NCI-H1417 (cell line): ENCODE data around the gene ISG15.

Experiments used
- DNase-seq, 3 experiments: peaks; one replicate each; lab custom pipeline; 2025; lab: John Stamatoyannopoulos, UW

Gene ISG15

DNA sequence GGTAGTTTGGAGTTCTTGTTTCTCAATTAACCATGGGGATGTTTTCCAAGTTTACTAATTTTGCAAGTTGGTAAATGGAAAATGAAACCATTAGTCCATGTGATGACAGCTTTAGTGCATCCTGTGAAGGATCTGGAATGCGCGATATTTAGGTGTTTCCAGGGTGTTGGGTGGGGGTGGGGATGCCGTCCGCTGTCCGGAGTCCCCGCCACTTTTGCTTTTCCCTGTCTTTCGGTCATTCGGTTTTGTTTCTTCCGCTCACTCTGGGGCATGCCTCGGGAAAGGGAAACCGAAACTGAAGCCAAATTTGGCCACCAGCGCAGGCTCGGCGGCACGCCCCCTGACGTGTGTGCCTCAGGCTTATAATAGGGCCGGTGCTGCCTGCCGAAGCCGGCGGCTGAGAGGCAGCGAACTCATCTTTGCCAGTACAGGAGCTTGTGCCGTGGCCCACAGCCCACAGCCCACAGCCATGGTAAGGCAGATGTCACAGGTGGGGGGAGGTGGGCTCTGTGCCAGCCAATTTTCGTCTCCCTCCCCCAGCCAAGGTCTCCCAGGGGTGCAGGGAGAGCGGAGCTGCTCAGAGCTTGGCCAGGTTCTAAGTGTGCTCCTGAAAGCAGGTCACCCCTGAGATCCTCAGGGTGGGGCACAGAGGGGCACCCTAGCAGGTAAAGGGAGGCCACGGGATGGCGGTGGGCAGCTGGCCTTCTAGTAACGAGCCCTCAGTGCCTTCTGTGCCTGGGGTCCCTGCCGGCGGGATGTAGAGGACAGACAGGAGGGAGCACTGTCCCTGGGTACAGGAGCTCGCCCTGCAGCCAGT lies at the start of gene ISG15:
ISG15 (plus strand) TSS at position 393 of the 817 bp plus-strand sequence; CDS start at position 470, 77 bp downstream.
- DNase-seq = peak; percentile 76 to 81 (median 76)

DNA sequence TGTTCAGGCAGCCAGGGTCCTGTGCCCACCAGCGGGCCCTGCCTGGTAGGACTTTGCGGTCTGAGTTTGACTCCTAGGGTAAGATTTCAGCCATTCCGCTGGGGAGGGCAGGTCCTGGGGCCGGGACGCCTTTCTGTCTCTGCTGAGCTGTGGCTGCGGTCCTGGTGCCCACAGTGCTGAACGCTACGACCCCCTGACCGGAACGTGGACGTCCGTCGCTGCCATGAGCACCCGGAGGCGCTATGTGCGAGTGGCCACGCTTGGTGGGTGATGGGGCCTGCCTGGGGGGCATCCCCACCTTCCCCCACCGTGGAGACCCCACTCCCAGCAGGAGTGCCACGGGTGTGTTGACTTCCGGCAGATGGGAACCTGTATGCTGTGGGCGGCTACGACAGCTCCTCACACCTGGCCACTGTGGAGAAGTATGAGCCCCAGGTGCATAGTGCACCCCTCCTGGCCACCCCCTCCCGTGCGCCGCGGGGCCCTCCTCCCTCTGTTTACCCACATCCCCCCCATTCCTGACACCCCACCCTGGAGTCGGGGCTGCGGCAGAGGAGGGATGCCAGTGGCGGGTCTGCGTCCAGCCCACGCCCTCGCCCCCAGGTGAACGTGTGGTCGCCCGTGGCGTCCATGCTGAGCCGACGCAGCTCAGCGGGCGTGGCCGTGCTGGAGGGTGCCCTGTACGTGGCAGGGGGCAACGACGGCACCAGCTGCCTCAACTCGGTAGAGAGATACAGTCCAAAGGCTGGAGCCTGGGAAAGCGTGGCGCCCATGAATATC lies 49.4 kb upstream of the ISG15 start:
- no peak for DNase-seq

DNA sequence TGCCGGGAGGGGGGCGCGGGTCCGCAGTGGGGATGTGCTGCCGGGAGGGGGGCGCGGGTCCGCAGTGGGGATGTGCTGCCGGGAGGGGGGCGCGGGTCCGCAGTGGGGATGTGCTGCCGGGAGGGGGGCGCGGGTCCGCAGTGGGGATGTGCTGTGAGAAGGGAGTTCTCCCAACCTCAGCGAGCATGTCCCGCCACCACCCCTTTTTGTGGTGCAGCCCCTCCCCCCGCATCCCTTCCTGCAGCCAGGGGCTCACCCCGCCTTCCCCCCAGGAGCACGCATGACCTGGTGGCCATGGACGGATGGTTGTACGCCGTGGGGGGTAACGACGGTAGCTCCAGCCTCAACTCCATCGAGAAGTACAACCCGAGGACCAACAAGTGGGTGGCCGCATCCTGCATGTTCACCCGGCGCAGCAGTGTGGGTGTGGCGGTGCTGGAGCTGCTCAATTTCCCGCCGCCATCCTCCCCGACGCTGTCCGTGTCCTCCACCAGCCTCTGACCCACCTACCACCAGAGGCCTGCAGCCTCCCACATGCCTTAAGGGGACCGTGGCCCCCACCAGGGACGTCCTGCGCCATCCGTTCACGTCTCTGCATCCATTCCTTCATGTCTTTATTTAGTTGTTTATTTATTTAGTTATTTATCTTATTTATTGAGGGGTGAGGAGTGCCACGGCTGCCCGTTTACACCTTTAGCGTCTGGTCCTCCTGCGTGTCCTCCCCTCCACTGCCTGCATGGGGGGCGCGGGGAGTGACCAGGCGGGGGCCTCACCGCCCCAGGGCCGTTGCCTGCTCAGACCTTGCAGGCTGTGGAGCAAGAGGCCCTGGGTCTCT lies 48.4 kb upstream of the ISG15 start:
- no peak for DNase-seq

DNA sequence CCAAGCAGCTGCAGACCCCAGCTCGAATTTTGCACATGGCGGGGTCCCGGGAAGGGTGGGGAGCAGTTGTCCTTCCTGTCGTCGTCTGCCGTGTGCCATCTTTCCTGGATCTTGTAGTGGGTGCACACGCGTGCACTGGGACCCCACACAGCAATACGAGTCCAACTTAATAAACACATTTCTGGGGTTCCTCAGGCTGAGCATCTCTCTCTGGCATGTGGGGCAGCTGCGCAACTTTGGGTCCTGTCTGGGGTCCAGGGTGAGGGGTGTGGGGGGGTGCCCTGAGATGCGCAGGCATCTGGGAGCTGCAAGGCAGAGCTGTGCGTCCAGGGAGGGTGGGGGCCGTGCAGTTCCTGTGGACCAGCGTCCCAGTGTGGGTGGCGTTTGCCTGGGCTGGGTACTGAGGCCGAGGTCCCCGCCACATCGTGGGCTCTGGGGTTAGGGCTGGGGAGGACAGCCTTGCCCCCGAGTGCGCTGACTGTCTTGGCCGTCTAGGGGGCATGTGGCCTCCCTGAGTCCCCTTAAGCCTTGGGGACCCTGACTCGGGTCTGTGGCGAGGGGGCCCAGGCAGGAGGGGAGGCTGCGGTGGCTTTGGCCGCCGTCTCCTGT lies 47.7 kb upstream of the ISG15 start:
- DNase-seq = no peak

DNA sequence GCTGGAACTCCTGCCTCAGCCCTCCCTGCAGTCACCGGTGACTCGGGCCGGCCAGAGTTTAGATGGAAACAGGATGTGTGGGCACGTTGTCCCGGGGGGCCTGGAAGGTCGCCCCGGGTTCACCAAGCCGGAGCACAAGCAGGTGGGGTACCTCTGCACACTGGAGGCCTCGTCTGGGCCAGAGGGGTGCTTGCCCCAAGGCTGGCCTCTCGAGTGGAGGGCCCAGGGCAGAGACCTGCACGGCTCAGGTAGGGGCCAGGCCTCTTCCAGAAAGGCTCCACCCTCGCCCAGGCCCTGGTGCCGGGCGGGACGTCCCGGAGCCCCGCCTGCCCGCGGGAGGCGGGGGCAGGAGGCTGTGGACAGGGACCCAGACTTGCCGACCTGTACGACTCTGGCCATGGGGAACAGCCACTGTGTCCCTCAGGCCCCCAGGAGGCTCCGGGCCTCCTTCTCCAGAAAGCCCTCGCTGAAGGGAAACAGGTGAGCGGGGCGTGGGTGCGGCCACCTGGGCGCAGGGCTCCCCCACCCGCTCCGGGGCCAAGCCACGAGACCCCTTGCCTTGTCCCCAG lies 47.1 kb upstream of the ISG15 start, which contains the start of gene PLEKHN1:
PLEKHN1 (plus strand) TSS at position 348 of the 569 bp plus-strand sequence; CDS start at position 398, 50 bp downstream.
- no peak for DNase-seq

DNA sequence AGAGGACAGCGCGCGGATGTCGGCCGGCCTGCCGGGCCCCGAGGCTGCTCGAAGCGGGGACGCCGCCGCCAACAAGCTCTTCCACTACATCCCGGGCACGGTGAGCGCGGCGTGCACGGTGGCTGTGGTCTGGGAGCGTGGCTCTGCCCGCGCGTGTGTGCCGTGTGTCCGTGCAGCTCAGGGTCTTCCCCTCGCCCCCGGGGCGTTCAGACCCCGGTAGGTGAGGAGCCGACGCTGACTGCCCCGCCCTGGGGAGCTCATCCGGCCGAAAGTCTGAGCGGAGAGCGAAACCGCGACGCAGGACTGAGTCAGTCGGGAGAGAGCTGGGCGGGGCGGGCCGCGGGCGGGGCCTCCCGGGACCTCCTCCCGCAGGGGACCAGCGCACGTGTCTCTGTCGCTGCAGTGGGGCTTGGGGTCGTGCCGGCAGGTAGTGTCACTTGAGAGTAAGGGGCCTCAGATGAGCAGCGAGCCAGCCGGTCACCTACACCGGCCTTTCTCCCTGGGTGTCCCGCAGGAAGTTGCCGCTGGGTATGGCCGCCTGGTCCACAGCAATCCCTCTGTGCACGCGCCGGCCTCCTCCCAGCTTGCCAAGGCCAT lies 46.5 kb upstream of the ISG15 start:
- DNase-seq = peak; percentile 26 to 54 (median 31)

DNA sequence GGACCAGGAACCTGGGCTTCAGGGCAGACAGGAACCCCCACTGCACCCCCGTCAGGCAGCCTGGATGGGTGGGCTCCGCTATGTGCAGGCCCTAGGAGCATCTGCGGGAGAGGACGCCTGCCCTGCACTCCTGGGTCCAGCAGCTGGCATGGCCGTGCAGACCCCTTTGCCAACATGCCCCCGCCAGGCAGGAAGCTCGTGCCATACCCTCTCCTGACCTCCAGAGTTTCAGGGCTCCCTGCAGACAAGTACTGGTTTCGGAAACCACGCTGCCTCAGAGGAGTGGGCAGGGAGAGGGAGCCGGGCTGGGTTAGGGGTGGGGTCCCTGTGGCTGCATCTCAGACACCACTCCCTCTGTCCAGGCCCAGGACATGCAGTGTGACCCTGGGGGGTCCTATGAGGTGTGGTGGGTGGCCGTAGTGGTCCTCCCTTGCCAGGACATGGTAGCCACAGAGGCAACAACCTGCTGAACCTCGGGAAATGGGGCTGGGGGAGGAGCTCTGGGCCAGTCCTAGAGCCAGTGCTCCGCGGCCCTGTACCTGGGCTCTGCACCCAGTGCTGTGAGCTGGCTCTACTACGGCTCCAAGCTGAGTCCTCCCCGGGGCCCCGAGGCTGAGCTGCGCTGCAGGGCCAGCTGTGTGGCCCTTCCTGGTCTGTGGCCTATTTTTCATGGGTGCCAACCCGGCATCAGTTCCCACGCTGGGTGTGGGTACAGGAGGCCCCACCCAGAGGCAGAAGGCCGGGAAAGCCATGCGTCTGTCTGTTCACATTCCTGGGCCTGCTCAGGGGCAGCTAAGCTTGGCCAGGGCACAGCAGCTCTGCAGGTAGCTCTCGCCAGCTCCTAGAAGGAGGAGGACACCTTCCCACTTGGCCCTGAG lies 45.6 kb upstream of the ISG15 start:
- no peak for DNase-seq

DNA sequence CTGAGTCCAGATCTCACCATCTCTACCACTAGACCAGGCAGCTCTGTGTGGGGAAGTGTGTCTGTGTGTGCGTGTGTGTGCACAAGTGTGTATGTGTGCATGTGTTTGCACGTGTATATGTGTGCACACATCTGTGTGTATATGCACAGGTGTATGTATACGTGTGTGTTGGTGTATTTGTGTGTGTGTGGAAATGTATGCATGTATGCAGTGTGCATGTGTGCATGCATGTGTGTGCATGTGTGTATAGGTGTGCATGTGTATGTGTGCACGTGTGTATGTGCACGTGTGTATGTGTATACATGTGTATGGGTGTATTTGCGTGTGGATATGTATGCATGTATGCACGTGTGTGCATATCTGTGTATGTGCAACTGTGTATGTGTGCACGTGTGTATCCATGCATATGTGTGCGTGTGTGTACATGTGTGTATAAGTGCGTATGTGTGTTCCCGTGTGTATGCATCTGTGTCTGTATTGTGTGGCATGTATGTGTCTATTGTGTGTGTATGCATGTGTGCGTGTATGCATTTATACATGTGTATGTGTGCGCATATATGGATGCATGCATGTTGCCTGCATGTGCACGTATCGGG lies 43.9 kb upstream of the ISG15 start:
- DNase-seq = no peak

DNA sequence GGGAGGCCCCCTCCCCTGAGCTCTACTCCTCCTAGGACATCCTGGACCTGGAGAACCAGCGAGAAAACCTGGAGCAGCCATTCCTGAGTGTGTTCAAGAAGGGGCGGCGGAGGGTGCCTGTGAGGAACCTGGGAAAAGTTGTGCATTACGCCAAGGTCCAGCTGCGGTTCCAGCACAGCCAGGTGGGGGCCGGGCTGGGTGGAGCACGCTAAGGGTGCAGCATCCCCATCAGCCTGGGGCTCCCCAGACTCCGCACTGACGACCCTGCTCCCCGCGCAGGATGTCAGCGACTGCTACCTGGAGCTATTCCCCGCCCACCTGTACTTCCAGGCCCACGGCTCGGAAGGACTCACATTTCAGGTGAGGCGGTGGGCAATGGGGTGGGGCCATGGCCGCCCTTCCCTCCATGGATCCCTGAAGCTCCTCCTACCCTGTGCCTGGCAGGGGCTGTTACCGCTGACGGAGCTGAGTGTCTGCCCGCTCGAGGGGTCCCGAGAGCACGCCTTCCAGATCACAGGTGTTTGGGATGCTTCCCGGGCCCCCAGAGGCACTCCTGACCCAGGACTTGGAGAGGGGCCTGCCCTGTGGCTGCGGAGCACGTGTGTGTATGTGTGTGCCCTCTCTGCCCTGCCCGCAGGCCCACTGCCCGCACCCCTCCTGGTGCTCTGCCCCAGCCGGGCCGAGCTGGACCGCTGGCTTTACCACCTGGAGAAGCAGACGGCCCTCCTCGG lies 42.9 kb upstream of the ISG15 start:
- no peak for DNase-seq

DNA sequence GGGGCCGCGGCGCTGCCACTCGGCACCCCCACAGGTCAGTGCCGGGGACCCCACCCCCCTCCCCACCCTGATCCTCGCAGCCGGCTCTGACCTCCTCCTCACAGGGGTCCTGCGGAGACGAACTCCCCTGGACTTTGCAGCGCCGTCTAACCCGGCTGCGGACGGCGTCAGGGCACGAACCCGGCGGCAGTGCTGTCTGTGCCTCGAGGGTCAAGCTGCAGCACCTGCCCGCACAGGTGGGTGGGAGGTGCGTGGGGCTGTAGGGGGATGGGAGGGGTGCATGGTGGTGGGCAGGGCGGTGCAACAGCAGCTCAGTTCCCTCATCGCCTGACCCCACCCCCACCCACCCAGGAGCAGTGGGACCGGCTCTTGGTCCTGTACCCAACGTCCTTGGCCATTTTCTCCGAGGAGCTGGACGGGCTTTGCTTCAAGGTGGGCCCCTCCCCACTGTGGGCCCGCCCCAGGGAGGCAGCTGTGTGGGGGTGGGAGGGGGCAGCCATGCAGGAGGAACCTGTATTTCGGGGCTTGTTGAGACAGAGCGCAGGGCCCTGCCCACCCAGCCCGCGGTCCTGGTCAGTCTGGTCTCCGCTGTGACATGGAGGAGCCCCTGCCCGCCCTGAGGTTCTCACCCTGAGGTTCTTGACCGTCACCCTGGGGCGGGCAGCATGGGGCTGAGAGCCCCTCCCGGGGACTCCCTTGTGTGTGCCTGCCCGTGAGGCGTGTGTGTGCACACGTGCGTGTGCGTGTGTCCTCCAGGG lies 42.1 kb upstream of the ISG15 start:
- peak in 1 of 3 experiments; percentile 11 for DNase-seq

DNA sequence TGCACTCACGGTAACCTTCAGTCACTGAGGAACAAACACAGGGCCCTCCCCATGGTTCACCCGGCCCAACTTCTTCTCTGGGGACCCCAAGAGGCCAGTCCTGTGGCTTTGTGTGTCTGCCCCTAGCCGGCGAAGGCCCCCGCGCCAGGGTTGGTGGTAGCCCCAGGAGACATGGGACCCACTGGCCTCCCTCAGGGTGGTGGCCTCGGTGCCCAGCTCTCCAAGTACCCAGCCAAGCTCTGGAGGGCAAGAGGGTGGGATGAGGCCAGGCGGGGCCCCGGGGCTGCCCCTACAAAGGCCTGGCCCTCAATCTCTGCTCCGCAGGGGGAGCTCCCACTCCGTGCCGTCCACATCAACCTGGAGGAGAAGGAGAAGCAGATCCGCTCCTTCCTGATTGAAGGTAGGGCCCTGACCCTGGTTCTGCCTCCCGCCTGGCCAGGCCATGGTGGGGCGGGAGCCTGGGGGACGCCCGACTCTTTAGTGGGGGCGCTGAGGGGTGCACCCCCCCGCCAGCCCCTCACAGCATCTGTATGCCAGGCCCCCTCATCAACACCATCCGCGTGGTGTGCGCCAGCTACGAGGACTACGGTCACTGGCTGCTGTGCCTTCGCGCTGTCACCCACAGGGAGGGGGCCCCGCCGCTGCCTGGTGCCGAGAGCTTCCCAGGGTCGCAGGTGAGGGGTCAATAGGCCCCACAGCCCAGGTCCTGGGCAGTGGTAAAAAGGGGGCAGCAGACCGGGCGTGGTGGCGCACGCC lies 41.4 kb upstream of the ISG15 start:
- DNase-seq = no peak

DNA sequence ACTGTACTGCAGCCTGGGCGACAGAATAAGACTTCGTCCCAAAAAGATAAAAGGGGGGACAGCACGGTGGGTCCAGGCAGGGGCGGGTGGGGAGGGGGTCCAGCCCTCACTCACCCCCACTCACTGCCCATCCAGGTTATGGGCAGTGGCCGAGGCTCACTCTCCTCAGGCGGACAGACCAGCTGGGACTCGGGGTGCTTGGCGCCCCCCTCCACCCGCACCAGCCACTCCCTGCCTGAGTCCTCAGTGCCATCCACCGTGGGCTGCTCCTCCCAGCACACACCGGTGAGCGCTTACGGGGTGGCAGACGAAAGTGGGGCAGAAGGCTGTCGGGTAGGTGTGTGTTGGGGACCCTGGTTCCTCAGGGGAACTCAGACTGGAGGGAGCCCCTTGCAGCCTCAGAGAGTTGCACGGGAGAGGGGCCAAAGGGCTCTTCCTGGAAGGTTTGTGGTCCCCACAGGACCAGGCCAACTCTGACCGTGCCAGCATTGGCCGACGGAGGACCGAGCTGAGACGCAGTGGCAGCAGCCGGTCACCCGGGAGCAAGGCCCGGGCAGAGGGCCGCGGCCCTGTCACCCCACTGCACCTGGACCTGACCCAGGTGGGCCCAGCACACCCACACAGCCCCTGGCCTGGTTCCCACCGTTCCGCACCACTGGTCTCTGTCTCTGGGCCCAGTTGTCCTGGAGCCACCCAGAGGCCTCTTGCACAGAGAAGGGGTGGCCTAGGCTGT lies 40.4 kb upstream of the ISG15 start:
- DNase-seq = no peak

DNA sequence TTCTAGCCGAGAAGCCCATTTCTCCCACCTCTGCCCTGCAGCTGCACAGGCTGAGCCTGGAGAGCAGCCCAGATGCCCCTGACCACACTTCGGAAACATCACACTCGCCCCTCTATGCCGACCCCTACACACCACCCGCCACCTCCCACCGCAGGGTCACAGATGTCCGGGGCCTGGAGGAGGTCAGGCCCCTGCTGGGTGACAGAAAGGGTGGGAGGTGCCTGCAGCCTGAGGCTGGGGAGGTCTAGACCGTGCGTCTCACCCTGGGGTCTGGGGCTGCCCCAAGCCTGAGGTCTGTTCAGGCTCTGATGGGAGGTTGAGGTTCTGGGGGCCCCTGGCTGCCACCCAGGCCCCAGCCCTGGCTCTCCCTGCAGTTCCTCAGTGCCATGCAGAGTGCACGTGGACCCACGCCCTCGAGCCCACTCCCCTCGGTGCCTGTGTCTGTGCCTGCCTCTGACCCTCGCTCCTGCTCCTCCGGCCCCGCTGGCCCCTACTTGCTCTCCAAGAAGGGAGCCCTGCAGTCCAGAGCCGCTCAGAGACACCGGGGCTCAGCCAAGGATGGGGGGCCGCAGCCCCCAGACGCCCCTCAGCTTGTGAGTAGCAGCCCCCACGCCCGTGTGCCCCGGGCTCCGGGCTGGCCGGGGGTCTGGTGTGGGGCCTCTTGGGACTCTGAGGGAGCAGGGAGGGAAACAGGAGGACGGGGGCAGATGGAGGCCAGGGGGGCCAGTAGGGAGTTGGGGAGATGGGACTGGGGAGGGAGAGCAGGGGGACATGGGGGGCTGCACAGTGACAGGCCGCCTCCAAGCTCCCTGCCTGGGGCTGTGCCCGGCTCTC lies 39.6 kb upstream of the ISG15 start:
- DNase-seq = no peak

DNA sequence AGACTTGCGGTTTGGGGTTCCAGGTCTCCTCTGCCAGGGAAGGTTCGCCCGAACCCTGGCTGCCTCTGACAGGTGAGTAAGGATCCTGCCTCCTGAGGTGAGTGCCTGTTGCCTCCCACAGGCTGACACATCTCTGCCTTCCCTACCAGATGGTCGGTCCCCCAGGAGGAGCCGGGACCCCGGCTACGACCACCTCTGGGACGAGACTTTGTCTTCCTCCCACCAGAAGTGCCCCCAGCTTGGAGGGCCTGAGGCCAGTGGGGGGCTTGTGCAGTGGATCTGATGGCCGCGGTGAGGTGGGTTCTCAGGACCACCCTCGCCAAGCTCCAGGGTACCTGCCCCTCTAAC lies 39.0 kb upstream of the ISG15 start:
- no peak for DNase-seq

DNA sequence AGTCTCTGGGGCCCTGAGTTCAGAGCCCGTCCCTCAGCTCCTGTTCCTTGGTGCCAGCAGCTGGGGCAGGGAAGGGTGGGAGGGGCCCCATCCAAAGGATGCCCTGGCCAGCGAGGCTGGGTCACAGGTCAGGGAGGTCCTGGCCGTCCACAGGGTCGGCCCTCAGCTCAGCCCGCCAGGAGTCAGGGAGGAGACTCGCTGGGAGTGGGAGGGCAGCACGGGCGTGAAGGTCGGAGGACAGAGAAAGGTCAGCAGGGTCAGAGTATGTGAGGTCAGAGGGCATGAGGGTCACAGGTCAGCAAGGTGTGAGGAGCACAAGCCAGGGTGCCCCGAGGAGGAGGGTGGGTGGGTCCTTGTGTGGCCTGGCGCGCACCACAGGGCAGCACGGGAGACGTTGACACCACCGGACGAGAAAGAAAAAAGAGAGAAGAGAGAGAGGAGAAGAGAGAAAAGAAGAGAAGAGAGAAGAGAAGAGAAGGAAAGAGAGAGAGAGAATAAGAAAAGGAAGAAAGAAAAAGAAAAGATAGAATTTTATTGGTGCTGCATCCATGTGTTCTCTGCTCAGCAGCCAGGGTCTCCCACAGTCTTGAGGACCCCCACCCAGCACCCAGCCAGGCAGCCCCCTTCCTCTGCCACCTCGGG lies 38.5 kb upstream of the ISG15 start:
- DNase-seq = no peak
